Type B pancreatic cell (in vitro differentiated cells): ENCODE results near the gene TRAP1. TPM values are rescaled to one million over a fixed set of nuclear protein-coding genes. Genes with fewer than 3 reads are reported as not detected.
A peak's percentile ranks its signal among the peaks of the same experiment; 100 is the strongest.

Experiments
- DNase-seq: peaks from one replicate; pipeline ENCODE4 v3.0.0; 2021; ENCODE audit warnings: mixed read lengths; ENCODE audit not compliant: unreplicated experiment; ENCODE audit errors: extremely low spot score
- H3K27ac Mint-ChIP-seq: 2 replicates; pipeline ENCODE4 v1.8.0; 2021; ENCODE audit warnings: mild to moderate bottlenecking, mixed read lengths
- H3K27me3 Mint-ChIP-seq: 2 replicates; pipeline ENCODE4 v1.8.0; 2021; ENCODE audit warnings: mixed read lengths
- H3K36me3 Mint-ChIP-seq: 2 replicates; pipeline ENCODE4 v1.8.0; 2021; ENCODE audit warnings: mixed read lengths
- H3K4me1 Mint-ChIP-seq: one replicate; pipeline ENCODE4 v1.8.0; 2021; ENCODE audit warnings: mixed read lengths; ENCODE audit not compliant: unreplicated experiment
- H3K4me3 Mint-ChIP-seq: 2 replicates; pipeline ENCODE4 v1.8.0; 2021; ENCODE audit warnings: mild to moderate bottlenecking, mixed read lengths
- H3K9me3 Mint-ChIP-seq: 2 replicates; pipeline ENCODE4 v1.8.0; 2021; ENCODE audit warnings: mixed read lengths
- CTCF ChIP-seq: fragments of 200-600 bp; sonication (generic); conservative IDR thresholded peaks from 2 replicates; pipeline ENCODE4 v1.5.0; 2021; ENCODE audit warnings: antibody characterized with exemption, mild to moderate bottlenecking
- total RNA-seq: library from RNA; stranded (reverse); gene quantifications from 2 replicates; pipeline ENCODE4 v1.2.1, GENCODE V29; 2021; ENCODE audit warnings: low replicate concordance

Gene TRAP1
- total RNA-seq, 1 donor from 2014 or later: 138 TPM

- H3K27me3 Mint-ChIP-seq: no peaks in the 10 kb centered on the region
- DNase-seq: no peak
These were observed 36.9 kb upstream of the TRAP1 start for GRCh38 chr16:3754081-3754703.

GRCh38 chr16:3752984-3753383 is 35.7 kb upstream of the TRAP1 start:
- Mint-ChIP-seq H3K27ac (no peak overlapping the region), H3K36me3 (peaks cover 40% of the 10 kb centered on the region), H3K4me3 (no peak overlapping the region), H3K4me1 (no peaks in the 10 kb centered on the region), H3K9me3 (no peaks in the 10 kb centered on the region), H3K27me3 (no peaks in the 10 kb centered on the region)
- no peak for TF ChIP-seq CTCF
- no peak for DNase-seq

More at GRCh38 chr16:3754081-3754703, 36.9 kb upstream of the TRAP1 start:
- Mint-ChIP-seq H3K9me3 (no peaks in the 10 kb centered on the region), H3K4me1 (no peaks in the 10 kb centered on the region), H3K36me3 (peaks cover 43% of the 10 kb centered on the region), H3K27ac (no peak overlapping the region), H3K4me3 (no peak overlapping the region)
- no peak for TF ChIP-seq CTCF

GRCh38 chr16:3751878-3752277 is 34.6 kb upstream of the TRAP1 start:
- no peak for TF ChIP-seq CTCF
- Mint-ChIP-seq H3K4me3 (no peak overlapping the region), H3K9me3 (no peaks in the 10 kb centered on the region), H3K27me3 (no peaks in the 10 kb centered on the region), H3K27ac (peak overlapping the region; percentile 31), H3K36me3 (peaks cover 38% of the 10 kb centered on the region), H3K4me1 (no peaks in the 10 kb centered on the region)
- DNase-seq: no peak

- H3K27ac Mint-ChIP-seq: no peak overlapping the region
- H3K4me1 Mint-ChIP-seq: no peaks in the 10 kb centered on the region
- H3K27me3 Mint-ChIP-seq: no peaks in the 10 kb centered on the region
- no peak overlapping the region for H3K4me3 Mint-ChIP-seq
- no peak for TF ChIP-seq CTCF
- no peaks in the 10 kb centered on the region for H3K9me3 Mint-ChIP-seq
- no peak for DNase-seq
- H3K36me3 Mint-ChIP-seq: peaks cover 38% of the 10 kb centered on the region
These were observed 31.0 kb upstream of the TRAP1 start for GRCh38 chr16:3748307-3748706.

GRCh38 chr16:3745751-3746355 is 28.5 kb upstream of the TRAP1 start:
- no peak for DNase-seq
- no peak for TF ChIP-seq CTCF
- Mint-ChIP-seq H3K4me3 (no peak overlapping the region), H3K4me1 (no peaks in the 10 kb centered on the region), H3K27me3 (no peaks in the 10 kb centered on the region), H3K9me3 (no peaks in the 10 kb centered on the region), H3K36me3 (peaks cover 37% of the 10 kb centered on the region), H3K27ac (no peak overlapping the region)
